Measurements from ENCODE around the gene UVSSA. TPM values are rescaled to one million over a fixed set of nuclear protein-coding genes. Genes with fewer than 3 reads are reported as not detected.
"Not testable (repeated sequence)": the region's sequence is repeated elsewhere in the genome, so short reads cannot be mapped to it uniquely, and the experiment has no call there.

UVSSA gene
- total and polyA plus RNA-seq, 9 donors: 5.5 to 13.6 (median 9.1) TPM

DNA sequence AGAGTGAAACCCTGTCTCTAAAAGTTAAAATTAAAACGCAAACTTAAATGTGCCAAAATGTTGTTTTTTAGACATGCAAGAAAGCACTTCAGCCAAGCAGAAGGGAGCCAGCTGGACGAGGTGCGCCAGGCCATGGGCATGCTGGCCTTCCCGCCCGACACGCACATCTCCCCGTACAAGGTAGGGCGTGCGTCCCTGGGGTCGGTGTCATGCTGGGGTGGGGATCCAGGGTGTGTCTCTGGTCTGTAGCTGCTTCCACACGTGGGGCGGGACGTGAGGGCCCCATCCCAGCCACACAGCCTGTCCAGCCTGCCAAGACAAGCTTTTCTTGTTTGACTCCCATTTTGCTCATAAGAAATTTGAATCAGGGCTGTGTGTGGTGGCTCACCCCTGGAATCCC lies 14.3 kb upstream of the UVSSA start:
- Histone ChIP-seq H3K27me3 (ENCODE audit: control insufficient read depth, insufficient read depth, low read length) (no peaks in the 10 kb centered on the region), H3K4me3 (ENCODE audit: low read length) (no peak overlapping the region), H3K36me3 (ENCODE audit: control insufficient read depth, insufficient read depth, low read length) (peaks cover 76% of the 10 kb centered on the region), H3K4me1 (ENCODE audit: control insufficient read depth, insufficient read depth, low read length) (peaks cover 3% of the 10 kb centered on the region), H3K9me3 (replicated peaks; ENCODE audit: control insufficient read depth, low read depth, low read length) (no peaks in the 10 kb centered on the region), H3K27ac (ENCODE audit: low read length) (no peak overlapping the region)
- no peak for DNase-seq
- 93% methylated on average over 10 of the region's 13 CpGs for WGBS (ENCODE audit: insufficient coverage)

- Histone ChIP-seq H3K36me3 (ENCODE audit: control insufficient read depth, insufficient read depth, low read length) (peaks cover 76% of the 10 kb centered on the region), H3K4me3 (ENCODE audit: low read length) (no peak overlapping the region), H3K27me3 (ENCODE audit: control insufficient read depth, insufficient read depth, low read length) (no peaks in the 10 kb centered on the region), H3K9me3 (replicated peaks; ENCODE audit: control insufficient read depth, low read depth, low read length) (no peaks in the 10 kb centered on the region), H3K27ac (ENCODE audit: low read length) (no peak overlapping the region), H3K4me1 (ENCODE audit: control insufficient read depth, insufficient read depth, low read length) (peaks cover 3% of the 10 kb centered on the region)
- WGBS (ENCODE audit: insufficient coverage): no CpG with 5 or more reads among the region's 8 CpGs
- peak; percentile 62 for DNase-seq
Measured at GRCh38 chr4:1333256-1333655, 13.8 kb upstream of the UVSSA start.

DNA sequence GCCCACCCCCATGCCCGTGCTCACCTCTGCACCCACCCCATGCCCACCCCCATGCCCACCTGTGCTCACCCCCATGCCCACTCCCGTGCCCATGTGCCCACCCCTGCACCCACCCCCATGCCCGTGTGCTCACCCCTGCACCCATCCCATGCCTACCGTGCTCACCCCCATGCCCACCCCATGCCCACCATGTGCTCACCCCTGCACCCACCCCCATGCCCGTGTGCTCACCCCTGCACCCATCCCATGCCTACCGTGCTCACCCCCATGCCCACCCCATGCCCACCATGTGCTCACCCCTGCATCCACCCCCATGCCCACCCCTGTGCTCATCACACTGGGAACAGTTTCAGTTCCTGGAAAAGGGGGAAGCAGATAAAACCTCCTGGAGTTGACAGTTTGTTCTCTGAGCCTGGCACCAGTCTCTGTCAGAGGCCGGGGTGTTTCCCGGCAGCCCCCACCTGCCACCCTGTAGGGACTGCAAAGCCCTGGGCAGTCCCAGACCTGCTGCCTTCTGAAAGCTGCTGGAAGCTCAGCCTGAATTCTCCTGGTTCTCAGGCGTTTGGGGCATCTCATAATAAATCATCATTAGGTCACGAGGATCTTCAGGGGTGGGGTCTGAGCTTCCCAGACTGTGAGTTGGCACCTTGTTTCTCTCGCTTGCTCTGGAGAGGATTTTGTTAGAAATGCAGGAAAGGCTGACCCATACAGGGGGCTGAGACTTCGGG lies 13.0 kb upstream of the UVSSA start:
- peak; percentile 43 for DNase-seq
- H3K36me3 ChIP-seq (ENCODE audit: control insufficient read depth, insufficient read depth, low read length): peaks cover 77% of the 10 kb centered on the region
- not testable (repeated sequence) for H3K9me3 ChIP-seq (replicated peaks; ENCODE audit: control insufficient read depth, low read depth, low read length); H3K4me3 ChIP-seq (ENCODE audit: low read length); H3K4me1 ChIP-seq (ENCODE audit: control insufficient read depth, insufficient read depth, low read length); H3K27me3 ChIP-seq (ENCODE audit: control insufficient read depth, insufficient read depth, low read length); H3K27ac ChIP-seq (ENCODE audit: low read length)
- WGBS (ENCODE audit: insufficient coverage): 87% methylated on average over 5 of the region's 12 CpGs

DNA sequence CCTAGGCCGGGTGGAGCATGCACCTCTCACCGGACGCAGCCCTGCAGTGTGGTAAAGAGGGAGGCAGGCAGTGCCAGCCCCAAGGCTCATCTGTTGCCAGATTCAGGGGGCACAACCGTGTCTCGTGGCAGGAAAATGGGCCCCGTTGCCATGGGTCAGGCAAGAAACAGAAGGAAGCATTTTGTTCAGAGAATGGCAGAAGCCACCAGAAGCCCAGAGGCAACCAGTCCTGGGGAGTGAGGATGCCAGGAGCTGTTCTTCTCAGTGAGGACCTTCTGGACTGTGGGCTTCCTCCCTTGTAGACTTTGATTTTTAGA lies 12.5 kb upstream of the UVSSA start:
- H3K36me3 ChIP-seq (ENCODE audit: control insufficient read depth, insufficient read depth, low read length): peaks cover 79% of the 10 kb centered on the region
- 95% methylated on average over 6 of the region's 6 CpGs for WGBS (ENCODE audit: insufficient coverage)
- H3K27ac ChIP-seq (ENCODE audit: low read length): no peak overlapping the region
- no peaks in the 10 kb centered on the region for H3K9me3 ChIP-seq (replicated peaks; ENCODE audit: control insufficient read depth, low read depth, low read length)
- peaks cover 3% of the 10 kb centered on the region for H3K4me1 ChIP-seq (ENCODE audit: control insufficient read depth, insufficient read depth, low read length)
- H3K27me3 ChIP-seq (ENCODE audit: control insufficient read depth, insufficient read depth, low read length): no peaks in the 10 kb centered on the region
- no peak for DNase-seq
- H3K4me3 ChIP-seq (ENCODE audit: low read length): no peak overlapping the region

GRCh38 chr4:1335193-1335883 lies 11.7 kb upstream of the UVSSA start:
- not testable (repeated sequence) for H3K27me3 ChIP-seq (ENCODE audit: control insufficient read depth, insufficient read depth, low read length); DNase-seq; H3K4me3 ChIP-seq (ENCODE audit: low read length); H3K9me3 ChIP-seq (replicated peaks; ENCODE audit: control insufficient read depth, low read depth, low read length); H3K4me1 ChIP-seq (ENCODE audit: control insufficient read depth, insufficient read depth, low read length); H3K27ac ChIP-seq (ENCODE audit: low read length)
- H3K36me3 ChIP-seq (ENCODE audit: control insufficient read depth, insufficient read depth, low read length): peaks cover 82% of the 10 kb centered on the region
- WGBS (ENCODE audit: insufficient coverage): 92% methylated on average over 3 of the region's 4 CpGs

GRCh38 chr4:1336088-1336491 lies 10.9 kb upstream of the UVSSA start:
- no peaks in the 10 kb centered on the region for H3K27me3 ChIP-seq (ENCODE audit: control insufficient read depth, insufficient read depth, low read length)
- H3K36me3 ChIP-seq (ENCODE audit: control insufficient read depth, insufficient read depth, low read length): peaks cover 83% of the 10 kb centered on the region
- no peak overlapping the region for H3K27ac ChIP-seq (ENCODE audit: low read length)
- WGBS (ENCODE audit: insufficient coverage): 94% methylated on average over 5 of the region's 7 CpGs
- H3K4me1 ChIP-seq (ENCODE audit: control insufficient read depth, insufficient read depth, low read length): no peaks in the 10 kb centered on the region
- H3K9me3 ChIP-seq (replicated peaks; ENCODE audit: control insufficient read depth, low read depth, low read length): no peaks in the 10 kb centered on the region
- no peak for DNase-seq
- no peak overlapping the region for H3K4me3 ChIP-seq (ENCODE audit: low read length)

DNA sequence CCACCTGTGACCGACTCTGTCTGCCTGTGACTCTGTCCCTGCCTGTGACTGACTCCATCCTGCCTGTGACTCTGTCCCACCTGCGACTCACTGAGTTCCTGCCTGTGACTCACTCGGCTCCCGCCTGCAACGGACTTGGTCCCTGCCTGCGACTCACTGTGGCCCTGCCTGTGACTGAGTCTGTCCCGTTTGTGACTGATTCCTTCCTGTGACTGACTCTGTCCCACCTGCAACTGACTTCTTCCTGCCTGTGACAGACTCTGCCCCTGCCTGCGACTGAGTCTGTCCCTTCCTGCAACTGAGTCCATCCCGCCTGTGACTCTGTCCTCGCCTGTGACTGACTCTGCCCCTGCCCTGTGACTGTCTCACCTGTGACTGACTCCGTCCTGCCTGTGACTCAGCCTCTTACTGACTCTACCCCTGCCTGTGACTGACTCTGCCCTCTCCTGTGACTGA lies 9.6 kb upstream of the UVSSA start:
- no peaks in the 10 kb centered on the region for H3K9me3 ChIP-seq (replicated peaks; ENCODE audit: control insufficient read depth, low read depth, low read length)
- DNase-seq: no peak
- no peak overlapping the region for H3K4me3 ChIP-seq (ENCODE audit: low read length)
- no peak overlapping the region for H3K27ac ChIP-seq (ENCODE audit: low read length)
- WGBS (ENCODE audit: insufficient coverage): 82% methylated on average over 11 of the region's 11 CpGs
- peaks cover 77% of the 10 kb centered on the region for H3K36me3 ChIP-seq (ENCODE audit: control insufficient read depth, insufficient read depth, low read length)
- H3K27me3 ChIP-seq (ENCODE audit: control insufficient read depth, insufficient read depth, low read length): no peaks in the 10 kb centered on the region
- no peaks in the 10 kb centered on the region for H3K4me1 ChIP-seq (ENCODE audit: control insufficient read depth, insufficient read depth, low read length)

GRCh38 chr4:1337951-1338751 lies 8.9 kb upstream of the UVSSA start:
- Histone ChIP-seq H3K4me3 (ENCODE audit: low read length) (no peak overlapping the region), H3K27me3 (ENCODE audit: control insufficient read depth, insufficient read depth, low read length) (no peaks in the 10 kb centered on the region), H3K27ac (ENCODE audit: low read length) (no peak overlapping the region), H3K9me3 (replicated peaks; ENCODE audit: control insufficient read depth, low read depth, low read length) (no peaks in the 10 kb centered on the region), H3K36me3 (ENCODE audit: control insufficient read depth, insufficient read depth, low read length) (peaks cover 74% of the 10 kb centered on the region), H3K4me1 (ENCODE audit: control insufficient read depth, insufficient read depth, low read length) (no peaks in the 10 kb centered on the region)
- WGBS (ENCODE audit: insufficient coverage): 96% methylated on average over 39 of the region's 41 CpGs
- no peak for DNase-seq

GRCh38 chr4:1338752-1339414 lies 8.1 kb upstream of the UVSSA start:
- H3K27me3 ChIP-seq (ENCODE audit: control insufficient read depth, insufficient read depth, low read length): no peaks in the 10 kb centered on the region
- H3K36me3 ChIP-seq (ENCODE audit: control insufficient read depth, insufficient read depth, low read length): peaks cover 71% of the 10 kb centered on the region
- no peaks in the 10 kb centered on the region for H3K9me3 ChIP-seq (replicated peaks; ENCODE audit: control insufficient read depth, low read depth, low read length)
- no peak for DNase-seq
- 93% methylated on average over 30 of the region's 38 CpGs for WGBS (ENCODE audit: insufficient coverage)
- no peak overlapping the region for H3K4me3 ChIP-seq (ENCODE audit: low read length)
- H3K27ac ChIP-seq (ENCODE audit: low read length): no peak overlapping the region
- no peaks in the 10 kb centered on the region for H3K4me1 ChIP-seq (ENCODE audit: control insufficient read depth, insufficient read depth, low read length)

- 97% methylated on average over 37 of the region's 38 CpGs for WGBS (ENCODE audit: insufficient coverage)
- DNase-seq: no peak
- no peaks in the 10 kb centered on the region for H3K9me3 ChIP-seq (replicated peaks; ENCODE audit: control insufficient read depth, low read depth, low read length)
- H3K27ac ChIP-seq (ENCODE audit: low read length): no peak overlapping the region
- no peak overlapping the region for H3K4me3 ChIP-seq (ENCODE audit: low read length)
- no peaks in the 10 kb centered on the region for H3K27me3 ChIP-seq (ENCODE audit: control insufficient read depth, insufficient read depth, low read length)
- H3K4me1 ChIP-seq (ENCODE audit: control insufficient read depth, insufficient read depth, low read length): no peaks in the 10 kb centered on the region
- peaks cover 66% of the 10 kb centered on the region for H3K36me3 ChIP-seq (ENCODE audit: control insufficient read depth, insufficient read depth, low read length)
Measured at GRCh38 chr4:1339489-1339888, 7.5 kb upstream of the UVSSA start.

Measured in muscle of leg (tissue), 11 donors.